SK-N-SH (cell line): Measurements from ENCODE around the gene GPANK1. TPM values are rescaled to one million over a fixed set of nuclear protein-coding genes. Genes with fewer than 3 reads are reported as not detected.

Experiments
- CTCF ChIA-PET: fragments of 300-600, 350-600 bp; formaldehyde crosslinking; extraction: SDS; loops from one replicate; lab custom pipeline; 2021; lab: Yijun Ruan, JAX
- POLR2A ChIA-PET: fragments of 350-600 bp; sonication (Branson Sonifier 250); formaldehyde crosslinking; extraction: SDS; loops from one replicate; lab custom pipeline; 2020; ENCODE audit warnings: antibody characterized with exemption, inconsistent platforms; lab: Yijun Ruan, JAX
- DNase-seq: peaks from one replicate; pipeline ENCODE4 v3.0.0; 2012
- H2AFZ ChIP-seq: fragments of 200-600 bp; sonication (generic); 2 replicates; pipeline ENCODE4 v1.8.1; 2016; ENCODE audit warnings: antibody characterized with exemption, mild to moderate bottlenecking, low read depth
- H3F3A ChIP-seq: fragments of 200-600 bp; sonication (generic); replicated peaks from 2 replicates; pipeline ENCODE3; 2016; ENCODE audit warnings: antibody characterized with exemption, mild to moderate bottlenecking; ENCODE audit not compliant: insufficient read depth
- H3K27ac ChIP-seq, 2 experiments: fragments of 200-500 bp in 1 of 2; fragments of 200-600 bp in 1 of 2; sonication (Bioruptor generic) in 1 of 2; sonication (generic), shearing (Covaris generic) in 1 of 2; 2 replicates each; pipeline versions ENCODE4 v1.5.1 to v1.6.1; 2014 to 2016; ENCODE audit warnings: low read depth in 2 of 2, inconsistent platforms in 1 of 2, low read length in 1 of 2, mild to moderate bottlenecking in 1 of 2, mixed read lengths in 1 of 2
- H3K27me3 ChIP-seq: fragments of 200-600 bp; sonication (generic), shearing (Covaris generic); 2 replicates; pipeline ENCODE4 v1.6.1; 2016; ENCODE audit warnings: mixed run types; ENCODE audit not compliant: insufficient read depth
- H3K36me3 ChIP-seq, 2 experiments: fragments of 200-500 bp in 1 of 2; fragments of 200-600 bp in 1 of 2; sonication (Bioruptor generic) in 1 of 2; sonication (generic) in 1 of 2; replicated peaks in 1 of 2; 2 replicates each; pipeline versions ENCODE3 to v1.5.1; 2014 to 2016; ENCODE audit warnings: low read length in 1 of 2, mild to moderate bottlenecking in 1 of 2; ENCODE audit not compliant: insufficient read depth in 2 of 2, control insufficient read depth in 1 of 2
- H3K4me1 ChIP-seq, 2 experiments: fragments of 200-500 bp in 1 of 2; fragments of 200-600 bp in 1 of 2; sonication (Bioruptor generic) in 1 of 2; sonication (generic), shearing (Covaris generic) in 1 of 2; 2 replicates each; pipeline versions ENCODE4 v1.5.1 to v1.6.1; 2014 to 2016; ENCODE audit warnings: low read depth in 1 of 2, low read length in 1 of 2, mixed run types in 1 of 2; ENCODE audit not compliant: insufficient read depth in 2 of 2, control insufficient read depth in 1 of 2
- H3K4me2 ChIP-seq: fragments of 200-600 bp; sonication (generic), shearing (Covaris generic); 2 replicates; pipeline ENCODE4 v1.6.1; 2017; ENCODE audit warnings: mixed run types
- H3K4me3 ChIP-seq, 2 experiments: fragments of 200-500 bp in 1 of 2; fragments of 200-600 bp in 1 of 2; sonication (Bioruptor generic) in 1 of 2; sonication (generic), shearing (Covaris generic) in 1 of 2; 2 replicates each; pipeline versions ENCODE4 v1.5.1 to v1.8.1; 2014 to 2016; ENCODE audit warnings: low read depth in 2 of 2, inconsistent platforms in 1 of 2, low read length in 1 of 2, mild to moderate bottlenecking in 1 of 2, mixed read lengths in 1 of 2, moderate library complexity in 1 of 2
- H3K79me2 ChIP-seq: fragments of 200-600 bp; sonication (generic); 2 replicates; pipeline ENCODE4 v1.8.1; 2017; ENCODE audit warnings: mild to moderate bottlenecking; ENCODE audit not compliant: insufficient read depth
- H3K9ac ChIP-seq: fragments of 200-600 bp; sonication (generic); 2 replicates; pipeline ENCODE4 v1.6.1; 2017; ENCODE audit warnings: mixed run types
- H3K9me2 ChIP-seq: fragments of 200-600 bp; sonication (generic); 2 replicates; pipeline ENCODE4 v1.6.1; 2017; ENCODE audit warnings: mixed run types
- H3K9me3 ChIP-seq: fragments of 200-600 bp; sonication (generic); 2 replicates; pipeline ENCODE4 v1.6.1; 2017; ENCODE audit warnings: mixed run types, mild to moderate bottlenecking, moderate library complexity
- H4K20me1 ChIP-seq: fragments of 200-600 bp; sonication (generic); 2 replicates; pipeline ENCODE4 v1.6.1; 2017; ENCODE audit warnings: mild to moderate bottlenecking, mixed run types; ENCODE audit not compliant: insufficient read depth
- CHD2 ChIP-seq: fragments of 150-350 bp; IDR thresholded peaks from 2 replicates; pipeline ENCODE4 v1.6.1; 2018; ENCODE audit warnings: low read length; ENCODE audit not compliant: partially characterized antibody
- ELF1 ChIP-seq: IDR thresholded peaks from 2 replicates; pipeline ENCODE4 v1.4.0; 2012
- EP300 ChIP-seq, 2 experiments: IDR thresholded peaks; 2 replicates each; pipeline versions ENCODE4 v1.4.0 to v1.6.1; 2012; ENCODE audit warnings: borderline replicate concordance in 1 of 2, low read depth in 1 of 2, low read length in 1 of 2
- EZH2phosphoT487 ChIP-seq: fragments of 200-600 bp; sonication (generic); IDR thresholded peaks from 2 replicates; pipeline ENCODE4 v1.6.1; 2017; ENCODE audit warnings: low read depth, mixed run types, mild to moderate bottlenecking, antibody characterized with exemption, moderate library complexity, borderline replicate concordance
- FOSL2 ChIP-seq: IDR thresholded peaks from 2 replicates; pipeline ENCODE4 v1.4.0; 2012; ENCODE audit warnings: low read depth, mild to moderate bottlenecking, moderate library complexity, borderline replicate concordance
- FOXM1 ChIP-seq: IDR thresholded peaks from 2 replicates; pipeline ENCODE4 v1.4.0; 2012; ENCODE audit warnings: low read depth, mild to moderate bottlenecking
- GATA2 ChIP-seq: sonication (generic); formaldehyde crosslinking; IDR thresholded peaks from 2 replicates; pipeline ENCODE4 v1.5.0; 2020; ENCODE audit warnings: mild to moderate bottlenecking, missing genetic modification reagents
- MEF2A ChIP-seq: IDR thresholded peaks from 2 replicates; pipeline ENCODE4 v1.4.0; 2012; ENCODE audit warnings: low read depth, borderline replicate concordance
- MXI1 ChIP-seq: IDR thresholded peaks from 2 replicates; pipeline ENCODE4 v1.6.1; 2012; ENCODE audit warnings: mild to moderate bottlenecking, low read depth, low read length, improper control_type of control experiment
- RXRA ChIP-seq: IDR thresholded peaks from 2 replicates; pipeline ENCODE4 v1.4.0; 2012; ENCODE audit warnings: low read depth, mild to moderate bottlenecking, borderline replicate concordance
- SIN3A ChIP-seq: IDR thresholded peaks from 2 replicates; pipeline ENCODE4 v1.6.1; 2012; ENCODE audit warnings: low read depth, mild to moderate bottlenecking, low read length, moderate library complexity, borderline replicate concordance
- SMC3 ChIP-seq: IDR thresholded peaks from 2 replicates; pipeline ENCODE4 v1.6.1; 2012; ENCODE audit warnings: low read depth, low read length, improper control_type of control experiment
- TEAD4 ChIP-seq: IDR thresholded peaks from 2 replicates; pipeline ENCODE4 v1.4.0; 2012; ENCODE audit warnings: mild to moderate bottlenecking, borderline replicate concordance; ENCODE audit not compliant: insufficient read depth
- YY1 ChIP-seq: IDR thresholded peaks from 2 replicates; pipeline ENCODE4 v1.4.0; 2012; ENCODE audit warnings: low read depth, mild to moderate bottlenecking
- WGBS: methylation state at CpG from one replicate; pipeline ENCODE4 v1.1.6; 2017; ENCODE audit warnings: low lambda C conversion rate; 5-methylcytosine and 5-hydroxymethylcytosine counted together
- polyA plus RNA-seq, 3 experiments: library from polyadenylated mRNA; depleted of rRNA; stranded (reverse); fragments of >200 nt; gene quantifications; 2 replicates each; pipeline ENCODE4 v1.2.3, GENCODE V29; 2012
- TF ChIP-seq, protein P1 (sequence below): IDR thresholded peaks from 2 replicates; pipeline ENCODE4 v1.6.1; 2012; ENCODE audit warnings: mild to moderate bottlenecking, low read depth, low read length, moderate library complexity
- TF ChIP-seq, protein P2 (sequence below): IDR thresholded peaks from 2 replicates; pipeline ENCODE4 v1.4.0; 2012; ENCODE audit warnings: low read depth, borderline replicate concordance
- TF ChIP-seq, protein P3 (sequence below): fragments of 150-350 bp; IDR thresholded peaks from 2 replicates; pipeline ENCODE4 v1.6.1; 2016; ENCODE audit warnings: mild to moderate bottlenecking, low read depth, low read length
- TF ChIP-seq, protein P4 (sequence below): fragments of 150-350 bp; IDR thresholded peaks from 2 replicates; pipeline ENCODE4 v1.6.1; 2017; ENCODE audit warnings: antibody characterized with exemption, low read length, low read depth, borderline replicate concordance

Gene GPANK1
- polyA plus RNA-seq, 1 of the 3 experiments (the other 2 are of a cell fraction): 19.1 TPM

DNA sequence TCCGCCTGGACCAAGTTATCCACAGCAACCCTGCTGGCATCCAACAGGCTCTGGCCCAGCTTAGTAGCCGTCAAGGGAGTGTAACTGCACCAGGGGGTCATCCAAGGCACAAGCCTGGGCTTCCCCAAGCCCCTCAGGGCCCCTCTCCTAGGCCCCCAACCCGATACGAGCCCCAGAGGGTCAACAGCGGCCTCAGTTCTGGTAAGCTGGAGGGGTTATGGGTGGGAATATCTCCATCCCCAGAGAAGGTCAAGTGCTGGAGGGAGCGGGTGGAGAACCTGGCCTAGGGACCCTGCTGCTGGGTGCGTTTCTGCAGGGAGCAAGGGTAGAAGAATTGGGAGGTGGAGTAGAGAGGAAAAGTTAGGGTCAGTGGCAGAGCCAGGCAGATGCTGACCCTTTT lies 31.4 kb downstream of the GPANK1 start:
- H3K4me3 ChIP-seq: no peak overlapping the region
- POLR2A ChIA-PET: interaction anchor here (1.0 to 1.3 kb wide), 4 partner anchors 10 to 27 kb away, joined by 3 to 11 read pairs (median 4); partner anchors contain the start of gene C6orf47
- H3K9me3 ChIP-seq: no peaks in the 10 kb centered on the region
- no peak overlapping the region; a peak in 1 of 4 replicates for H3K27ac ChIP-seq
- CTCF ChIA-PET: interaction anchor here (0.6 to 1.4 kb wide), 3 partner anchors 10 to 416 kb away, joined by 3 to 4 read pairs (median 4); no protein-coding TSS in a partner anchor
- H3F3A ChIP-seq: peaks cover 43% of the 10 kb centered on the region
- H3K9ac ChIP-seq: no peak overlapping the region
- H3K4me1 ChIP-seq: no peaks in the 10 kb centered on the region; a peak in 1 of 4 replicates
- H3K4me2 ChIP-seq: no peak overlapping the region
- H3K27me3 ChIP-seq: no peaks in the 10 kb centered on the region
- TF ChIP-seq FOSL2 (no peak), ELF1 (no peak), FOXM1 (no peak), SIN3A (no peak), YY1 (no peak), EZH2phosphoT487 (no peak), MXI1 (no peak), SMC3 (no peak), EP300 (IDR thresholded peaks at IDR 0.05; ENCODE audit: borderline replicate concordance in 1 of 2, low read depth in 1 of 2, low read length in 1 of 2) (no peak), RXRA (no peak), TEAD4 (no peak), CHD2 (no peak), GATA2 (CRISPR knock-in tag) (no peak), MEF2A (no peak)
- TF ChIP-seq, protein P1, sequence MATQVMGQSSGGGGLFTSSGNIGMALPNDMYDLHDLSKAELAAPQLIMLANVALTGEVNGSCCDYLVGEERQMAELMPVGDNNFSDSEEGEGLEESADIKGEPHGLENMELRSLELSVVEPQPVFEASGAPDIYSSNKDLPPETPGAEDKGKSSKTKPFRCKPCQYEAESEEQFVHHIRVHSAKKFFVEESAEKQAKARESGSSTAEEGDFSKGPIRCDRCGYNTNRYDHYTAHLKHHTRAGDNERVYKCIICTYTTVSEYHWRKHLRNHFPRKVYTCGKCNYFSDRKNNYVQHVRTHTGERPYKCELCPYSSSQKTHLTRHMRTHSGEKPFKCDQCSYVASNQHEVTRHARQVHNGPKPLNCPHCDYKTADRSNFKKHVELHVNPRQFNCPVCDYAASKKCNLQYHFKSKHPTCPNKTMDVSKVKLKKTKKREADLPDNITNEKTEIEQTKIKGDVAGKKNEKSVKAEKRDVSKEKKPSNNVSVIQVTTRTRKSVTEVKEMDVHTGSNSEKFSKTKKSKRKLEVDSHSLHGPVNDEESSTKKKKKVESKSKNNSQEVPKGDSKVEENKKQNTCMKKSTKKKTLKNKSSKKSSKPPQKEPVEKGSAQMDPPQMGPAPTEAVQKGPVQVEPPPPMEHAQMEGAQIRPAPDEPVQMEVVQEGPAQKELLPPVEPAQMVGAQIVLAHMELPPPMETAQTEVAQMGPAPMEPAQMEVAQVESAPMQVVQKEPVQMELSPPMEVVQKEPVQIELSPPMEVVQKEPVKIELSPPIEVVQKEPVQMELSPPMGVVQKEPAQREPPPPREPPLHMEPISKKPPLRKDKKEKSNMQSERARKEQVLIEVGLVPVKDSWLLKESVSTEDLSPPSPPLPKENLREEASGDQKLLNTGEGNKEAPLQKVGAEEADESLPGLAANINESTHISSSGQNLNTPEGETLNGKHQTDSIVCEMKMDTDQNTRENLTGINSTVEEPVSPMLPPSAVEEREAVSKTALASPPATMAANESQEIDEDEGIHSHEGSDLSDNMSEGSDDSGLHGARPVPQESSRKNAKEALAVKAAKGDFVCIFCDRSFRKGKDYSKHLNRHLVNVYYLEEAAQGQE: no peak
- TF ChIP-seq, protein P2, sequence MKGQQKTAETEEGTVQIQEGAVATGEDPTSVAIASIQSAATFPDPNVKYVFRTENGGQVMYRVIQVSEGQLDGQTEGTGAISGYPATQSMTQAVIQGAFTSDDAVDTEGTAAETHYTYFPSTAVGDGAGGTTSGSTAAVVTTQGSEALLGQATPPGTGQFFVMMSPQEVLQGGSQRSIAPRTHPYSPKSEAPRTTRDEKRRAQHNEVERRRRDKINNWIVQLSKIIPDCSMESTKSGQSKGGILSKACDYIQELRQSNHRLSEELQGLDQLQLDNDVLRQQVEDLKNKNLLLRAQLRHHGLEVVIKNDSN: no peak
- TF ChIP-seq, protein P3, sequence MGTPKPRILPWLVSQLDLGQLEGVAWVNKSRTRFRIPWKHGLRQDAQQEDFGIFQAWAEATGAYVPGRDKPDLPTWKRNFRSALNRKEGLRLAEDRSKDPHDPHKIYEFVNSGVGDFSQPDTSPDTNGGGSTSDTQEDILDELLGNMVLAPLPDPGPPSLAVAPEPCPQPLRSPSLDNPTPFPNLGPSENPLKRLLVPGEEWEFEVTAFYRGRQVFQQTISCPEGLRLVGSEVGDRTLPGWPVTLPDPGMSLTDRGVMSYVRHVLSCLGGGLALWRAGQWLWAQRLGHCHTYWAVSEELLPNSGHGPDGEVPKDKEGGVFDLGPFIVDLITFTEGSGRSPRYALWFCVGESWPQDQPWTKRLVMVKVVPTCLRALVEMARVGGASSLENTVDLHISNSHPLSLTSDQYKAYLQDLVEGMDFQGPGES: no peak
- TF ChIP-seq, protein P4, sequence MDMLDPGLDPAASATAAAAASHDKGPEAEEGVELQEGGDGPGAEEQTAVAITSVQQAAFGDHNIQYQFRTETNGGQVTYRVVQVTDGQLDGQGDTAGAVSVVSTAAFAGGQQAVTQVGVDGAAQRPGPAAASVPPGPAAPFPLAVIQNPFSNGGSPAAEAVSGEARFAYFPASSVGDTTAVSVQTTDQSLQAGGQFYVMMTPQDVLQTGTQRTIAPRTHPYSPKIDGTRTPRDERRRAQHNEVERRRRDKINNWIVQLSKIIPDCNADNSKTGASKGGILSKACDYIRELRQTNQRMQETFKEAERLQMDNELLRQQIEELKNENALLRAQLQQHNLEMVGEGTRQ: no peak
- 98% methylated on average over 5 of the region's 7 CpGs for WGBS
- DNase-seq: peak; percentile 18
- H2AFZ ChIP-seq: no peak overlapping the region
- peaks cover 19% of the 10 kb centered on the region; the same call in 1 of the 2 replicates for H3K79me2 ChIP-seq
- peaks cover 19% of the 10 kb centered on the region; the same call in 1 of the 2 replicates for H4K20me1 ChIP-seq
- peaks cover 44 to 96% of the 10 kb centered on the region in 2 experiments for H3K36me3 ChIP-seq
- no peaks in the 10 kb centered on the region for H3K9me2 ChIP-seq
